Iris pigment epithelial cell (primary cell): ENCODE results near the gene RAMACL.
A peak's percentile ranks its signal among the peaks of the same experiment; 100 is the strongest.

ENCODE experiments used
- DNase-seq: peaks from one replicate; pipeline ENCODE4 v3.0.0-alpha.2; 2011; ENCODE audit warnings: low read depth

Gene RAMACL

GRCh38 chr6:166618251-166618650 lies 31.8 kb upstream of the RAMACL start:
- no peak for DNase-seq

- no peak for DNase-seq
Measured at GRCh38 chr6:166617359-166617758, 30.9 kb upstream of the RAMACL start.

DNA sequence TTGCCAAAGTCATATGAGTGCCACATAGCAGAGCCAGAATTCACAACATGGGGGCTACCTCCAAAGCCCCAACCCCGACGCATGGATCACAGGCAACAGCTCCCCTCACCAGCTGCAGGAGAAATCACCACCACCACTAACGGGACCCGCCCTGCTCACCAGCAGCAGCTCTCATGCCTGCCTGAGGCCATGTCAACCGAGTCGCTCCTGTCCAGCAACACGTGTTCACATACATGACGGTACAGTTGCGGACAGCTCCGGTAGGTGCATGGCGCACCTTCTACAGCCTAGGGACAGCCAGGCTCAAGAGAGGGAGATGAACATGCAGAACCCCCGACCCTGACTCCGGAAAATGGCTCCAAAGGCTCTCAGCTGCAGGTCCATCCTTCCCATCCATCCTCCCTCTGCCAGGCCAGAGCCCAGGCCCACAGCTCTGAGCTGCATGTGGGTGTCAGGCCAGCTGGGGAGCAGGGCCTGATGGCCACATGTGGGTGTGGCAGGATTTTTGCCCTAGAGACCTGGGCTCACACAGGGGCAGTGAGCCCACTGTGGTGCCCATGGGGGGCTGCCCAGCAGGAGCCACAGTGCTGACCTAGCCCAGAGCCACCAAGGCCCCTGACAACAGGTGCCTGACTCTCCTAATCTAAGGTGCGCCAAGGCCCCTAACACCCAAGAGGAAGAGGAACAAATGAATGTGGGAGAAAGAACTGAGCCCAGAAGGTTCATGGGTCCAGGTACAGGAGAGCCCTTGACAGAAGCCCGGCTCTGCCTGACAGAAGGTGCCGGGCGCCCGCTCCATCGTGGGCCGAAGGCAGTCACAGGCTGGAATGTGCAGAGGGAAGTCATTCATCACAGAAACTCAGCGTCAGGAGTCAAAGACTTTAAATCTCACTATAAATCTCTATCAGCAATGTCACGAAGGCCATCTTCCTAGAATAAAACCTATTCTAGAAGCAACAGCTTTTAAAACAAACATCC lies 30.1 kb upstream of the RAMACL start:
- DNase-seq = no peak

GRCh38 chr6:166615059-166615770 lies 28.7 kb upstream of the RAMACL start:
- DNase-seq = peak; percentile 76

GRCh38 chr6:166614589-166614988 lies 28.1 kb upstream of the RAMACL start:
- no peak for DNase-seq

- DNase-seq = no peak
Measured at GRCh38 chr6:166614171-166614583, 27.7 kb upstream of the RAMACL start.

DNA sequence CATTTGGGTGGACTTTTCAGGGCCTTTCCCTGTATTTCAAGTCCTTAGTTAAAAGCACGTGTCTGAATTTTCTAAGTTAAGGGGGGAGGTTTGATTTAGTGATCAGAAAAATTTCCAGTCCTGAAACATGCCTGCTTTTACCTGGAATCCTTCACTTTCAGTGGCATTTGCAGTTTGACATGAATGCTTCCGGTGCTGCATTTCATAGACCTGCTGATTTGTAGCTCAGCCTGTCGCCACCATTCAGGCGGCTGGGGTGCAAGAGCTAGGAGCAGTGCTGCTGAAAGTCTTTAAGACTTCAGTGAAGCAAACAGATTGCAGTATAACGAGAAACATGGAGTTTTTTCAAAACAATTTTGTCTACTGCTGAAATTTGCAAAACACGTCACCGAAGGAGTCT lies 26.5 kb upstream of the RAMACL start:
- no peak for DNase-seq

GRCh38 chr6:166612471-166612881 lies 26.0 kb upstream of the RAMACL start:
- no peak for DNase-seq

GRCh38 chr6:166611631-166612030 lies 25.2 kb upstream of the RAMACL start:
- DNase-seq = no peak

DNA sequence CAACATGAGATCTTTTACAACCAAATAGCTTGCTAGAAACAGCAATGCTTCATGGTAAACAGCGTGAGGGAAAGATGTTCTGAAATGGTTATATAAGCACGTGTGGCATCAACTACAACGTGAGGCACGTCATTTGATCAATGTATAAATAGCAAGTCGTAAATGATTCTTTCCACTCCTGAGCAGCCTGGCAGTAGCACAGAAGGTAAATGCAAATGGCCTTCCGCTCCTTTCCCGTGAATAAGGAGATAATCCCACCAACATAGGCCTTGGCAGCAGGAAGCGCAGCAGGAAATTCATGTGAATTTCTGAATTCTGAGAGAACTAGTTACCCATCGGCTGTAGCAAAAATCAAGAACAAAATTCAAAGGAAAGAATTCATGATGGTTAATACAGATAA lies 23.6 kb upstream of the RAMACL start:
- no peak for DNase-seq

- peak; percentile 97 for DNase-seq
Measured at GRCh38 chr6:166608774-166609173, 22.3 kb upstream of the RAMACL start.

DNA sequence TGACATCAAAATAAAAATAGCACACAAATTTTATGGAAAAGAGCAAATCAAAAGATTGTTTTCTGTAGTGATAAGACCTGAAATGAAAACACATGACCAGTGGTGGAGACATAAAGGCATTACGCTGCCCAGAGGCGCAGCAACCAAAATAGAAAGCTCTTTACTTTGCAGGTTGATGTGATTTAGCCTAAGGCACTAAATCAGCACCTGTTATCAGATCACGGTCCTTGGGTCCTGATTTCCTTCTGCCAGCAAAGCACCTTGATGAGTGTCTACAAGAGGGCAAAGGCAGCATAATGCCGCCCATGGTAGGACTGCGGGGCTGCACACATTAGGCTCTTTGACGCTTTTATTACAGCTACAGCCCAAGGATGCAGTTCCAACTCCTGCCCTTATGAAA lies 19.3 kb upstream of the RAMACL start:
- no peak for DNase-seq

DNA sequence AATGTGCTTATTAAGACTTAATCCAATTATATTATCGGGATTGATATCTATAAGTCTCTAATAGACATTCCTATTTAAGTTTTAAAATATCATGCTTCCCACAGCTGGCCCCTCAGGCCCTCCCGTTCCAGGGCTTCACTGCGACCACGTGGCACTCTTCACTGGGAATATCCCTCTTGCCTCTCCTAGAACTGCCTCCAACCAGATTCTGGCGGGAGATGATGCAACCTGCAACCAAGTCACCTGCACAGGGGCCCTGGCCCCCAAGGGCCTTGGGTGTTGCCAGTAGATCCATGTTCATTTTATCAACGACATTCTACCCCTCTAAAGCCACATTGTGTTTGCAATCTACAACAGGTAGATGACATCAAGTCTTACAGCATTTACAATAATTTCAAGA lies 18.4 kb upstream of the RAMACL start:
- DNase-seq = no peak

DNA sequence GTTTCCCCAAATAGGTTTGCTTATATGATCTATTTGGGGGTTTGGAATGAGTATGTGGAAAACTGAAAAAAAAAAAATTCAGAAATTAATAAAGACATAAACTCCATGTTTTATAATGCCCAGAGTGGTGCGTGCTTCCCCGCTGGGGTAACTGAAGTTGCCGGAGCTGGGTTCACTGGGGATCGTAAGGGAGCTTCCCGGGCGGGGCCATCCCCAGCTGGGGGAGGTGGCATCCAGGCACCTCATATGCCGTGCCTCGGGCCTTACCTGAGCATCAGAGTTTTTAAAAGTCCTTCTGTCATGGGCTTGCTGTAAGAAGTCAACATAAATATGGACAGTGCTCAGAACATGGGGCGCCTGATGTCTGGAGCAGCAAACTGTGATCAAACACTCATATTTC lies 17.9 kb upstream of the RAMACL start:
- no peak for DNase-seq

DNA sequence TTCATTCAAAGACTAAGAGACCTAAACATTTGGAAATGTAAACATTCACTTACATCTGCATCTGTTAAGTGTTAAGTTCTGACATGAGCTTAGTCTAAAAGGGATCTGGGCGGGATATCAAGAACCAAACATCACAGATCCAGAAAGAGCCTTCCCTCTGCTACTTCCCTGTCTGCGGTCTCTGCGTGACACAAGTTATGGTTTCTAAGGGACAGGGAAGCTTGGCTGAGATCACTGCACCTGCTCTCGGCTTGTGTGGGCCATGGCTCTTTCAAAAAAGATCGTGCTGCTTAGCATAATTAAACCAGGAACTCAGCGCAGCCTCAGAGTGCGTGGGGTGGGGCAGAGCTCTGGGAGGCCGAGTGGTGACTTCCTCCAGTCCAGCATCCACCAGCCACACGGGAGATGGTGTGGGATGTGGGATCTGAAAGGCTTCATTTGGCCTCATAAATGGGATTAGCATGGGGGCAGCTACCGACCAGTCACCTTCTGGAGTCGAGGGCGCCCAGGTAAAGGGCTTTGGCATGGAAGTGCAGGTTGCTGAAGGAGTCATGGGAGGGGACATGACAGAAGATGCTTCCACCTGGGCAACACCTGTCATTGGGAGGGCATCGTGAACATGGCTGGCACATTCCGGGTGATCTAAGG lies 16.7 kb upstream of the RAMACL start:
- no peak for DNase-seq

- DNase-seq = no peak
Measured at GRCh38 chr6:166601956-166602355, 15.5 kb upstream of the RAMACL start.

DNA sequence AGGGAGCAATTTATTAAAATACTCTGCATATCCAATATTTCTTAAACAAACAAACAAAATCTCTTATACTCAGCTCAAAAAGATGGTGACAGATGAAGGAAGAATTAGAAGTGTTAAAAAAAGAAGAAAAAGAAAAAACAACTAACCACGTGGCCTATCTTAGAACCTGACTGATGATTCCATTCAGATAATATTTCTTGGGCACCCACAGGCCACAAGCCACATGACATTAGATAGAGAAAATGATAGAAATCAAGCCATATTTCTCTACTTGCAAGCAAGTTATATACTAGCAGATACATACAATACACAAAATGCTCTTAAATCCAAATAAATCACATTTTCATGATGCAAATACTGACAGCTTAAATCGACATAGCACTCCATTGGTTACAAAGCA lies 14.5 kb upstream of the RAMACL start:
- DNase-seq = peak; percentile 58

- DNase-seq = no peak
Measured at GRCh38 chr6:166599205-166599604, 12.7 kb upstream of the RAMACL start.

GRCh38 chr6:166598441-166599138 lies 12.1 kb upstream of the RAMACL start:
- DNase-seq = peak; percentile 97

DNA sequence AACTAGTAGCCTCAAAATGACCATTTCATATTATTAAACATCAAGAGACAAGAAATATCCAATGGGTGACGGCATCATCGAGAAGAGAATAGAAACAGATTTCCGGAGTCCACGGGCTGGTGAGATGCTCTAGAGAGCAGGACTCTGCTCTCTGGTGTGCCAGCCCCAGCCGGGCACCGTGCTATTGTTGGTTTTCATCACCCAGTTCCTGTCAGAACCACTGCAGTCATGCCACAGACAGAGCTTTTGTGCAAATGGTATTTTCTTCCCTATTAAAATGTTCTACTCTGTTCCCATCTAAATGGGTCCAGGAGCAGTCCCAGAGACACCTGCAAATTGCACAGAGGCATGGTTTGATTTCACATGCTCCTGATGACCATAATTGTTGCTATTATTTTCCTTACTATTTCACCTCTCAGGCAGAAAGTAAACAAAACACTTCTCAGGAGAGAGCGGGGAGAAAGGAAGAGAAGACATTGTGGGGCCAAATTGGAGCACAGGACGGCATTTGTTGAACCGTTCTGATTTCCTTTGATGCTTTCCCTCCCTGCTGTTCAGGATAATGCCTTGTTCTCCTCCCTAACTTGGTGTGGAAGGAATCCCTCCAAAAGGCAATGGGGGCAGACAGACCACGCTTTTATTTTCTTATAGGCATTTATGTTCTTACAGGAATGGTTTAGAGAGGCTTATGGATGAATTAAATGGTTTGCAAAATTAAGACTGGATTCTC lies 11.4 kb upstream of the RAMACL start:
- DNase-seq = no peak

GRCh38 chr6:166596776-166597507 lies 10.5 kb upstream of the RAMACL start:
- DNase-seq = no peak
